ENCODE data around the gene TSPAN32. TPM values are rescaled to one million over a fixed set of nuclear protein-coding genes. Genes with fewer than 3 reads are reported as not detected.

Gene TSPAN32
- total and polyA plus RNA-seq, 2 donors (not counting 1 experiment from before 2014, with no cell fraction given), result 0.17 TPM; not detected in 1

DNA sequence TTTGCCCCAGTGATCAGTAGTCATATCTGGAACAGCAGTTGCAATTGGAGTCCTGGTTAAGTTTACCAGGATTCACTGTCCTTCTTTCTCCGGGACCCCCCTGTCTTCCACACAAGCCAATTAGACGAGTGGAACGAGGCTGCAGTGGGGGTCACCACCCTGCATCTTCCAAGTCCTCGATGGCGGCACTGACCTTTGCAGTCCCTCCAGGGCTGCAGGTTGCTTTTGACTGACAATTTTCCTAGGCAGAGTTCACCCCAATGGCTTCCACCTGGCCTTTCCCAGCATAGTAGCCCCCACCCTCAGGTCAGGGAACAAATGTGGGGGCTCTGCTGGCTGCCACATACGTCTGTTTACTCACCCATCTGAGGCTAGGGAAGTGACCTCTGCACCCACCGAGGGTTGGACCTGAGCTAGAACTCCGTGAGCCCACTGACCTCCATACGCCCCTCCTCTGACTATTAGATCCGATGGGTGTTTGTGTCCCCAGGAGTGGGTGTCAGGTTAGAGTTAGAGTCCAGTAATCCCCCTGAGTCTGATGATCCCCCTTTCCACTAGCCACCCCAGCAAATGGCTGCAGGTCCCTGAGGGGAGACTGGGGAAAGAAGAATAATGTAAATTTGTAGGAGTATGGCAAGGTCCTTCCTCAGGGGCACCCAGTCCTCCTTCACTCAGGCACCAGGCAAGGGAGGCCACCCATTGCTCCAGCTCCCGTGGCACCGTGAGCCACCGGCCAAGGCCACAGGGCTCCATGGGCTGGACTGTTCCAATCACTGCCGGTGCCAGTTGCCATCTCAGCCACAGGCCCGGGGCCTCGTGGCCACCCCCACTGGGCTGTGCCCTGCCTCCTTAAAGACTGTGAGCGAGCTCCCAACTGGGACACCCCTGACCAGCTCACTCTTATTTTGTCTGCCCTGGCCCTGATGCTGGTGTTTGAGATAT, 5.6 kb upstream of the TSPAN32 start:
- no peaks in the 10 kb centered on the region for H3K4me1 ChIP-seq (ENCODE audit: control insufficient read depth, extremely low read depth, insufficient read depth, low read length)
- H2AFZ ChIP-seq (ENCODE audit: low read length), result no peak overlapping the region
- no peak for TF ChIP-seq EZH2 (IDR thresholded peaks at IDR 0.05; ENCODE audit: low read length, missing control alignments)
- TF ChIP-seq, protein P1, sequence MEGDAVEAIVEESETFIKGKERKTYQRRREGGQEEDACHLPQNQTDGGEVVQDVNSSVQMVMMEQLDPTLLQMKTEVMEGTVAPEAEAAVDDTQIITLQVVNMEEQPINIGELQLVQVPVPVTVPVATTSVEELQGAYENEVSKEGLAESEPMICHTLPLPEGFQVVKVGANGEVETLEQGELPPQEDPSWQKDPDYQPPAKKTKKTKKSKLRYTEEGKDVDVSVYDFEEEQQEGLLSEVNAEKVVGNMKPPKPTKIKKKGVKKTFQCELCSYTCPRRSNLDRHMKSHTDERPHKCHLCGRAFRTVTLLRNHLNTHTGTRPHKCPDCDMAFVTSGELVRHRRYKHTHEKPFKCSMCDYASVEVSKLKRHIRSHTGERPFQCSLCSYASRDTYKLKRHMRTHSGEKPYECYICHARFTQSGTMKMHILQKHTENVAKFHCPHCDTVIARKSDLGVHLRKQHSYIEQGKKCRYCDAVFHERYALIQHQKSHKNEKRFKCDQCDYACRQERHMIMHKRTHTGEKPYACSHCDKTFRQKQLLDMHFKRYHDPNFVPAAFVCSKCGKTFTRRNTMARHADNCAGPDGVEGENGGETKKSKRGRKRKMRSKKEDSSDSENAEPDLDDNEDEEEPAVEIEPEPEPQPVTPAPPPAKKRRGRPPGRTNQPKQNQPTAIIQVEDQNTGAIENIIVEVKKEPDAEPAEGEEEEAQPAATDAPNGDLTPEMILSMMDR (conservative IDR thresholded peaks at IDR 0.05 in 1 of 2, IDR thresholded peaks at IDR 0.05 in 1 of 2; ENCODE audit: low read depth in 1 of 2, low read length in 2 of 2), result no peak
- no peaks in the 10 kb centered on the region for H3K9me3 ChIP-seq (ENCODE audit: control insufficient read depth, insufficient read depth, low read depth, low read length)
- no peaks in the 10 kb centered on the region for H4K20me1 ChIP-seq (ENCODE audit: control insufficient read depth, extremely low read depth, insufficient read depth, low read length)
- no peak for DNase-seq (ENCODE audit: low read depth in 2 of 2)
- H3K4me3 ChIP-seq (replicated peaks in 1 of 4; ENCODE audit: control extremely low read depth in 1 of 4, insufficient read depth in 1 of 4, low read depth in 3 of 4, low read length in 4 of 4), result no peak overlapping the region
- H3K4me2 ChIP-seq (ENCODE audit: extremely low read depth, insufficient read depth, low read length), result no peak overlapping the region
- no peak overlapping the region for H3K27ac ChIP-seq (ENCODE audit: insufficient read depth, low read length)
- H3K36me3 ChIP-seq (ENCODE audit: control insufficient read depth, insufficient read depth, low read length), result no peaks in the 10 kb centered on the region
- H3K79me2 ChIP-seq (ENCODE audit: control insufficient read depth, insufficient read depth, low read length), result no peaks in the 10 kb centered on the region
- H3K27me3 ChIP-seq (ENCODE audit: control insufficient read depth, insufficient read depth, low read length), result no peaks in the 10 kb centered on the region
- H3K9ac ChIP-seq (ENCODE audit: insufficient read depth, low read length), result no peak overlapping the region

DNA sequence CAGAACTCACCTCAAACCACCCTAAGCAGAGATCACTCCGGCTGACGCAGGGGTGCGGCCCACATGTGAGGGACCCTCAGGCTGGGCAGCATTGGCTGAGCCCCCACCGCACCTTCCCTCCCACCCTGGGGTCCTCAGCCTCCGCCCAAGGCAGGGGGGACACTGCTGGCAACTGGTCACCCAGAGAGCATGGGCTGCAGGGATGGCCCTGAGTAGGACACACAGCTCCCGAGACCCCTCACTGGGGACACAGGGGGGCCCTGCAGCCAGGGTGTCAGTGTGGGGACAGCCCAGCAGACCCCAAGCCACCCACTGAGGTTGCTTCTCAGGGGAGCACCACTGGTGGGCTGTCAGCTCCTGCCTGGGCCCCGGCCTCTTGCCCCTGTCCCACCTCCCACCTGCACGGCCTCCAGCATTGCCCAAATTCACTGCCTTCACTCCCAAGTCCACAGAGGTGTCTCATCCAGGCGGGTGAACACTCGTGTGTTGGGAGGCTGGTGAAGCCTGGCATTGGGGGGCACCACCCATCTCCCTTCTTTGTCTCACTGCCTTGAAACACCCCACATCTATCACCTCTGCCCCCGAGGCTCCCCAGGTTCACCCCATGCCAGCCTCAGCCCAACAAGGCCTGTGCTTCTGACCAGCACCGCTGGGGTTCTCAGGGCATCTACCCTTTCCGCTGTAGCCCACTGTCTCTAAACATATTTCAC, 4.7 kb upstream of the TSPAN32 start:
- Histone ChIP-seq H3K4me2 (ENCODE audit: extremely low read depth, insufficient read depth, low read length) (no peak overlapping the region), H3K4me3 (replicated peaks in 1 of 4; ENCODE audit: control extremely low read depth in 1 of 4, insufficient read depth in 1 of 4, low read depth in 3 of 4, low read length in 4 of 4) (no peak overlapping the region), H3K4me1 (ENCODE audit: control insufficient read depth, extremely low read depth, insufficient read depth, low read length) (no peaks in the 10 kb centered on the region), H3K27ac (ENCODE audit: insufficient read depth, low read length) (no peak overlapping the region), H3K9ac (ENCODE audit: insufficient read depth, low read length) (no peak overlapping the region), H4K20me1 (ENCODE audit: control insufficient read depth, extremely low read depth, insufficient read depth, low read length) (no peaks in the 10 kb centered on the region), H2AFZ (ENCODE audit: low read length) (no peak overlapping the region), H3K9me3 (ENCODE audit: control insufficient read depth, insufficient read depth, low read depth, low read length) (no peaks in the 10 kb centered on the region), H3K36me3 (ENCODE audit: control insufficient read depth, insufficient read depth, low read length) (no peaks in the 10 kb centered on the region), H3K27me3 (ENCODE audit: control insufficient read depth, insufficient read depth, low read length) (no peaks in the 10 kb centered on the region), H3K79me2 (ENCODE audit: control insufficient read depth, insufficient read depth, low read length) (no peaks in the 10 kb centered on the region)
- TF ChIP-seq, protein P1 (conservative IDR thresholded peaks at IDR 0.05 in 1 of 2, IDR thresholded peaks at IDR 0.05 in 1 of 2; ENCODE audit: low read depth in 1 of 2, low read length in 2 of 2), result no peak
- no peak for TF ChIP-seq EZH2 (IDR thresholded peaks at IDR 0.05; ENCODE audit: low read length, missing control alignments)
- DNase-seq (ENCODE audit: low read depth in 2 of 2), result no peak

DNA sequence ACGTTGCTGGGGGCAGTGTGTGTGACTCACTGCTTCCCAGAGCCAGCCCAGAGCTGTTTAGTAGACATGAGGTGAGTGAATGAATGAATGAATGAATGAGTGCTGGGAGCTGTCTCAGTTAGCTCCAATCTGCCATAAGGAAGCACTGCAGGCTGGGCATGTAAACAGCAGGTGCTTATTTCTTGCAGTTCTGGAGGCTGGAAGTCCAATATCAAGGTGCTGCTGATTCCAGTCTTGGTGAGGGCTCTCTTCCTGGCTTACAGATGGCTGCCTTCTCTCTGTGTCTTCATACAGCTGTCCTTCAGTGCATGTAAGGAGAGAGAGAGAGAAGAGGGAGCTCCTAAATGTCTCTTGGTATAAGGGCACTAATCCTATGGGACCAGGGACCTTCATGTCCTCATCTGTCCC, 4.2 kb upstream of the TSPAN32 start:
- Histone ChIP-seq H3K27ac (ENCODE audit: insufficient read depth, low read length) (no peak overlapping the region), H3K9me3 (ENCODE audit: control insufficient read depth, insufficient read depth, low read depth, low read length) (no peaks in the 10 kb centered on the region), H3K4me2 (ENCODE audit: extremely low read depth, insufficient read depth, low read length) (no peak overlapping the region), H3K36me3 (ENCODE audit: control insufficient read depth, insufficient read depth, low read length) (no peaks in the 10 kb centered on the region), H3K27me3 (ENCODE audit: control insufficient read depth, insufficient read depth, low read length) (no peaks in the 10 kb centered on the region), H3K4me3 (replicated peaks in 1 of 4; ENCODE audit: control extremely low read depth in 1 of 4, insufficient read depth in 1 of 4, low read depth in 3 of 4, low read length in 4 of 4) (no peak overlapping the region), H4K20me1 (ENCODE audit: control insufficient read depth, extremely low read depth, insufficient read depth, low read length) (no peaks in the 10 kb centered on the region), H2AFZ (ENCODE audit: low read length) (no peak overlapping the region), H3K4me1 (ENCODE audit: control insufficient read depth, extremely low read depth, insufficient read depth, low read length) (no peaks in the 10 kb centered on the region), H3K79me2 (ENCODE audit: control insufficient read depth, insufficient read depth, low read length) (no peaks in the 10 kb centered on the region), H3K9ac (ENCODE audit: insufficient read depth, low read length) (no peak overlapping the region)
- TF ChIP-seq EZH2 (IDR thresholded peaks at IDR 0.05; ENCODE audit: low read length, missing control alignments), result no peak
- TF ChIP-seq, protein P1 (conservative IDR thresholded peaks at IDR 0.05 in 1 of 2, IDR thresholded peaks at IDR 0.05 in 1 of 2; ENCODE audit: low read depth in 1 of 2, low read length in 2 of 2), result no peak
- DNase-seq (ENCODE audit: low read depth in 2 of 2), result no peak

Data from fibroblast of lung (primary cell).